Stimulated activated naive B cell treated with anti-CD40 and anti-IgM and Interleukin-4, amounts not matched to agents 10 μg/mL and 1 μg/mL and 100 μg/mL, for 72 hours (primary cell): Measurements from ENCODE around the gene CBX6.
A peak's percentile ranks its signal among the peaks of the same experiment; 100 is the strongest.
"Not testable (repeated sequence)": the region's sequence is repeated elsewhere in the genome, so short reads cannot be mapped to it uniquely, and the experiment has no call there.

ENCODE experiments used
- ATAC-seq, 2 donors: fragments of 150-1000 bp; cut with Tn5 transposase; replicated peaks; 2 replicates each; pipeline ENCODE4 v1.10.0; 2021; ENCODE audit warnings: moderate library complexity in 1 of 2
- DNase-seq: peaks from one replicate; pipeline ENCODE4 v3.0.0; 2021
- H3K27ac Mint-ChIP-seq: one replicate; pipeline ENCODE4 v1.8.0; 2022; ENCODE audit warnings: mild to moderate bottlenecking, mixed read lengths
- H3K27me3 Mint-ChIP-seq, 2 donors: one replicate each; pipeline ENCODE4 v1.8.0; 2022; ENCODE audit warnings: mixed read lengths in 2 of 2
- H3K36me3 Mint-ChIP-seq, 2 donors: one replicate each; pipeline ENCODE4 v1.8.0; 2022; ENCODE audit warnings: mixed read lengths in 2 of 2, mild to moderate bottlenecking in 1 of 2
- H3K4me1 Mint-ChIP-seq, 2 donors: one replicate each; pipeline ENCODE4 v1.8.0; 2022; ENCODE audit warnings: mixed read lengths in 2 of 2, mild to moderate bottlenecking in 1 of 2
- H3K4me3 Mint-ChIP-seq, 2 donors: one replicate each; pipeline ENCODE4 v1.8.0; 2022; ENCODE audit warnings: mild to moderate bottlenecking in 2 of 2, mixed read lengths in 2 of 2, moderate library complexity in 1 of 2
- H3K9me3 Mint-ChIP-seq, 2 donors: one replicate each; pipeline ENCODE4 v1.8.0; 2022; ENCODE audit warnings: mixed read lengths in 2 of 2, mild to moderate bottlenecking in 1 of 2

CBX6 gene

DNA sequence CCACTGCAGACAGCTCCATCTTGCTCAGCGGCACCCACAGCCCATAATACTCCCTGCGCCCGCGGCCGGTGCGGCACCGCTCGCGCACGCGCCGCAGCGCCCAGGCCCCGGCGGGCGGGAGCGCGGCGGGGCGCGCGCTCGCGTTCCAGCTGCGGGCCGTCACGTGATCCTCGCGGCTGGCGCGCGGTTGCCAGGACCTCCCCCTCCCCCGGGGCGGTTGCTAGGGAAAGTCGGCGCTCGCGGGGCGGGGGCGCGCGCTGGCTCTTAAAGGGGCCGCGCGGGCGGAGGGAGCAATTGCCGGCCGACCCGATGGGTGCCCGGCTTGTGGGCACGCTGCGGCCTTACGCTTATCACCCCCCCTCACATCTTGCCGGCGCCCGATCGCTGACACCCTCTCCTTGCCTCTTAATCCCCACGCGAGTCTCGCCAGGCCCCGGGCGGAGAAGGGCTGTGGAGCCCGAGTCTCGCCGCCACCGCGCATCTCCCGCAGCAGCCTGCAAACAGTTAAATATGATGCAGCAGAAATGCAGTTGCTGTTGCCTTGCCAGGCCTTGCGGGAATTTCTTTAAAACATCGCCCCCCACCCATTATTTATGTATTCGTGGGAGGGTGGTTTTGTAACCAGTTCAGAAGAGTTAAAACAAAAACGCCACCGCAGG lies at the start of gene CBX6:
TSS of gene CBX6 (minus strand) at position 45 of the 659 bp plus-strand sequence. CDS start at position 19, 26 bp downstream.
- H3K4me1 Mint-ChIP-seq, result peaks cover 46 to 62% of the 10 kb centered on the region in 2 donors
- H3K36me3 Mint-ChIP-seq, result peaks cover 20 to 34% of the 10 kb centered on the region in 2 donors
- DNase-seq, result peak; percentile 92

GRCh38 chr22:38921806-38922205 lies 49.8 kb upstream of the CBX6 start:
- no peak overlapping the region for H3K27ac Mint-ChIP-seq
- no peak overlapping the region for H3K4me3 Mint-ChIP-seq
- H3K36me3 Mint-ChIP-seq, result no peaks in the 10 kb centered on the region
- no peaks in the 10 kb centered on the region for H3K9me3 Mint-ChIP-seq
- DNase-seq (no peak), ATAC-seq (no peak)
- H3K27me3 Mint-ChIP-seq, result peaks cover 30 to 35% of the 10 kb centered on the region in 2 donors
- H3K4me1 Mint-ChIP-seq, result peaks cover 0 to 2% of the 10 kb centered on the region in 2 donors

More for the DNA sequence above, at the start of gene CBX6:
- peak; percentile 70 to 80 for ATAC-seq
- H3K27ac Mint-ChIP-seq, result peak within 1 kb of the TSS; percentile 96
- peak within 1 kb of the TSS; percentile 89 to 98 for H3K4me3 Mint-ChIP-seq
- H3K27me3 Mint-ChIP-seq, result peaks cover 10% of the 10 kb centered on the region in 2 donors
- H3K9me3 Mint-ChIP-seq, result no peaks in the 10 kb centered on the region

DNA sequence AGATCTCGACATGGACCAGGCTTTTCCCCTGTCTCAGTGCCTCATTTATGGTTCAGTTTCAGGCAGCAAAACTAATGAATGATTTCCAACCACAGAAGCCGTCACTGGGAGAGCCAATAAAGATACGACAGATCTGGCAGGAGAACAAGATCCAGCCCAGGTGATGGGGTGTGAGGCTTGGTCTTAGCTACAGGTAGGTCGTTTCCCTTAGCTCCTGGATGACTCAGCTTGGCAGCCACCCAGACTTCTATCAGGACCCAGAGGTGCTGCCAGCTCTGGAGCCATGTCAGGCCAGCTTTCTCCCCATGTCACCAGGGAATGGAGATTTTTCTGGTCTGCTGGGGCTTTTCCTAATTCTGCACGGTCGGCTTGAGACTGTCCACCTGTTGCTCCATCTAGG lies 49.1 kb upstream of the CBX6 start:
- no peaks in the 10 kb centered on the region for H3K36me3 Mint-ChIP-seq
- no peaks in the 10 kb centered on the region for H3K4me1 Mint-ChIP-seq
- peaks cover 33 to 42% of the 10 kb centered on the region in 2 donors for H3K27me3 Mint-ChIP-seq
- no peak overlapping the region for H3K4me3 Mint-ChIP-seq
- no peak overlapping the region for H3K27ac Mint-ChIP-seq
- ATAC-seq (no peak), DNase-seq (no peak)
- no peaks in the 10 kb centered on the region for H3K9me3 Mint-ChIP-seq

DNA sequence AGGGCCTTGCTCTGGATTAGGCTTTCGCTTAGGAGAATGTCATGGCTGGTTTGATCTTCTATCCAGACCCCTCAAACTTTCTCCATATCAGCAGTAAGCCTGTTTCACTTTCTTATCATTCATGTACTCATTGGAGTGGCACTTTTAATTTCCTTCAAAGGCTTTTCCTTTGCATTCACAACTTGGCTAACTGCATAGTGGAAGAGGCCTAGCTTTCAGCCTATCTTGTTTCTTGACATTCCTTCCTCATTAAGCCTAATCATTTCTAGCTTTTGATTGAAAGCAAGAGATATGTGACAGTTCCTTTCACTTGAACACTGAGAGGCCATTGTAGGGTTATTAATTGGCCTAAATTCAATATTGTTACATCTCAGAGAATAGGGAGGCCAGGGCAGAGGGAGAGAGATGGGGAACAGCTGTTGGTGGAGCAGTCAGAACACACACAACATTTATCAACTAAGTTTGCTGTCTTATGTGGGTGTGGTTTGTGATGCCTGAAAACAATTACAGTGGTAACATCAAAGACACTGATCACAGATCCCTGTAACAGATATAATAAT lies 47.7 kb upstream of the CBX6 start:
- Mint-ChIP-seq H3K36me3 (no peaks in the 10 kb centered on the region), H3K27ac (no peak overlapping the region), H3K27me3 (peaks cover 30 to 46% of the 10 kb centered on the region in 2 donors), H3K9me3 (no peaks in the 10 kb centered on the region), H3K4me1 (no peaks in the 10 kb centered on the region), H3K4me3 (no peak overlapping the region)
- ATAC-seq, result no peak
- DNase-seq, result no peak

DNA sequence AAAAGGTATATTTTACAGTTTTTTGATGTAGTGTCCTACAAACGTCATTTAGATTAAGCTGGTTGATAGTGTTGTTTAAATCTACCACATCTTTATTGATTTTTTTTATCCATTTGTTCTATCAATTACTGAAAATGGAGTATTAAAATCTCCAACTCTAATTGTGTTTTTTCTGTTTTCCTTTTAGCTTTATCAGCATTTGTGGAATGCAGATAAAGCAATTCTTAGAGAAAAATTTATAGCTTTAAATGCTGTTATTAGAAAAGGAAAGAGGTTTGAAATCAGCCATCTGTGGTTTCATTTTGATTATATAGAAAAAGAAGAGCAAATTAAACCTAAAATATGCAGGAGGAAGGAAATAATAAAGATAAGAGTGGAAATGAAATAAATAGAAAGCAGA lies 39.4 kb upstream of the CBX6 start:
- H3K27me3 Mint-ChIP-seq, result peaks cover 24 to 44% of the 10 kb centered on the region in 2 donors

GRCh38 chr22:38907767-38908166 lies 35.8 kb upstream of the CBX6 start:
- H3K9me3 Mint-ChIP-seq, result peaks cover 3 to 4% of the 10 kb centered on the region in 2 donors
- no peak overlapping the region for H3K4me3 Mint-ChIP-seq
- H3K4me1 Mint-ChIP-seq, result peaks cover 7 to 14% of the 10 kb centered on the region in 2 donors
- H3K27ac Mint-ChIP-seq, result no peak overlapping the region
- ATAC-seq (peak; percentile 39 to 46), DNase-seq (no peak)
- peaks cover 20 to 22% of the 10 kb centered on the region in 2 donors for H3K27me3 Mint-ChIP-seq
- H3K36me3 Mint-ChIP-seq, result peaks cover 2 to 4% of the 10 kb centered on the region in 2 donors

More for the DNA sequence above, 39.4 kb upstream of the CBX6 start:
- Mint-ChIP-seq H3K4me3 (no peak overlapping the region), H3K36me3 (no peaks in the 10 kb centered on the region), H3K4me1 (peaks cover 7 to 14% of the 10 kb centered on the region in 2 donors), H3K27ac (no peak overlapping the region), H3K9me3 (peaks cover 0 to 3% of the 10 kb centered on the region in 2 donors)
- no peak for ATAC-seq
- no peak for DNase-seq

DNA sequence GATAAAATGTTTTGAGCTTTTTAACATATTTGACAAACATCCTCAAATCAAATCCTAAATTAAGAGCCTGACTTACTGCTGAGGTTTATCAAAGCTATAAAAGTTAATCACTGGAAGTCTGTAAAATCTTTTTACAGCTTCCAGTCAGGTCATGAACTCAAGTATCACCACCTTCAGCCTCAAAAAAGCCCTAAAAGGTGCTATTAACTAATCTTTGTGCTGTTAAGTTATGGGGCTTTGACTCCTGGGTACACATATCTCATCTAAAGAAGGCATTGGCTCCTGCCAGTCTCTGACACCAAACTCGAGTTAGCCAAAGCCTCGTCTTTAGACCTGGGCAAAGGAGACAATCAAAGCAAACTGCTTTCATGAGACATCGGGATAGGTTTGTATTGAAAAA lies 34.0 kb upstream of the CBX6 start:
- Mint-ChIP-seq H3K36me3 (peaks cover 2 to 4% of the 10 kb centered on the region in 2 donors), H3K4me3 (no peak overlapping the region), H3K9me3 (peaks cover 3 to 4% of the 10 kb centered on the region in 2 donors), H3K4me1 (peaks cover 15 to 27% of the 10 kb centered on the region in 2 donors), H3K27me3 (peaks cover 13 to 22% of the 10 kb centered on the region in 2 donors), H3K27ac (no peak overlapping the region)
- DNase-seq, result no peak
- ATAC-seq, result no peak

- not testable (repeated sequence) for ATAC-seq, H3K9me3 Mint-ChIP-seq, H3K27me3 Mint-ChIP-seq, H3K36me3 Mint-ChIP-seq, DNase-seq, H3K27ac Mint-ChIP-seq, H3K4me3 Mint-ChIP-seq
- peaks cover 20 to 34% of the 10 kb centered on the region in 2 donors for H3K4me1 Mint-ChIP-seq
Observed at GRCh38 chr22:38904052-38904617, 32.1 kb upstream of the CBX6 start.

GRCh38 chr22:38901111-38901641 lies 29.2 kb upstream of the CBX6 start:
- H3K27ac Mint-ChIP-seq, result no peak overlapping the region
- H3K4me1 Mint-ChIP-seq, result peaks cover 13 to 28% of the 10 kb centered on the region in 2 donors
- H3K9me3 Mint-ChIP-seq, result peaks cover 3 to 4% of the 10 kb centered on the region in 2 donors
- no peaks in the 10 kb centered on the region for H3K27me3 Mint-ChIP-seq
- H3K36me3 Mint-ChIP-seq, result peaks cover 2 to 4% of the 10 kb centered on the region in 2 donors
- peak overlapping the region; percentile 21 to 51 for H3K4me3 Mint-ChIP-seq
- ATAC-seq, result peak; percentile 65 to 72
- no peak for DNase-seq

- H3K27ac Mint-ChIP-seq, result no peak overlapping the region
- no peaks in the 10 kb centered on the region for H3K27me3 Mint-ChIP-seq
- H3K9me3 Mint-ChIP-seq, result peaks cover 3 to 4% of the 10 kb centered on the region in 2 donors
- ATAC-seq, result peak; percentile 50 to 59
- H3K36me3 Mint-ChIP-seq, result peaks cover 2 to 4% of the 10 kb centered on the region in 2 donors
- H3K4me3 Mint-ChIP-seq, result peak overlapping the region; percentile 21 to 51
- peaks cover 13 to 28% of the 10 kb centered on the region in 2 donors for H3K4me1 Mint-ChIP-seq
- DNase-seq, result no peak
Observed at GRCh38 chr22:38900677-38901076, 28.7 kb upstream of the CBX6 start.

- no peaks in the 10 kb centered on the region for H3K36me3 Mint-ChIP-seq
- DNase-seq (no peak), ATAC-seq (no peak)
- no peak overlapping the region for H3K27ac Mint-ChIP-seq
- H3K9me3 Mint-ChIP-seq, result no peaks in the 10 kb centered on the region
- peaks cover 19 to 33% of the 10 kb centered on the region in 2 donors for H3K27me3 Mint-ChIP-seq
- H3K4me1 Mint-ChIP-seq, result peaks cover 3 to 7% of the 10 kb centered on the region in 2 donors
- no peak overlapping the region for H3K4me3 Mint-ChIP-seq
Observed at GRCh38 chr22:38891256-38891655, 19.2 kb upstream of the CBX6 start.

DNA sequence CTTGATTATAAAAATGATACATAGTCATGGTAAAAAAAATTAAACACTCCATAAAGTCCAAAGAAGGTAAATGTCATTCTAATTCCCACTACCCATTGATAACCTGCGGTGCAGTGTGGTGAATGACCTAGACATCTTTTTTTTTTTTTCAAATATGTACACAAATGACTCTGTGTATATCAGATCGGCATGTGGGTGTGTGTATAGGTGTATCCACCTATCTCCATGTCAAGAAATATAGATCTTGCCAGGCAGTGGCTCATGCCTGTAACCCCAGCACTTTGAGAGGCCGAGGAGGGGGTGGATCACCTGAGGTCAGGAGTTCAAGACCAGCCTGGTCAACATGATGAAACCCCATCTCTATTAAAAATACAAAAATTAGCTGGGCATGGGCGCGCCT lies 18.4 kb upstream of the CBX6 start:
- H3K27me3 Mint-ChIP-seq, result peaks cover 16 to 30% of the 10 kb centered on the region in 2 donors

GRCh38 chr22:38886333-38886732 lies 14.3 kb upstream of the CBX6 start:
- peak overlapping the region in 1 of 2 donors; percentile 15 for H3K4me3 Mint-ChIP-seq
- H3K27ac Mint-ChIP-seq, result peak overlapping the region; percentile 82
- H3K4me1 Mint-ChIP-seq, result peaks cover 21 to 22% of the 10 kb centered on the region in 2 donors
- no peaks in the 10 kb centered on the region for H3K36me3 Mint-ChIP-seq
- no peak for DNase-seq
- peak; percentile 83 to 92 for ATAC-seq
- no peaks in the 10 kb centered on the region for H3K9me3 Mint-ChIP-seq
- peaks cover 14 to 15% of the 10 kb centered on the region in 2 donors for H3K27me3 Mint-ChIP-seq

More for the DNA sequence above, 18.4 kb upstream of the CBX6 start:
- Mint-ChIP-seq H3K4me1 (peaks cover 3 to 8% of the 10 kb centered on the region in 2 donors), H3K4me3 (no peak overlapping the region), H3K27ac (no peak overlapping the region), H3K36me3 (no peaks in the 10 kb centered on the region), H3K9me3 (no peaks in the 10 kb centered on the region)
- no peak for DNase-seq
- no peak for ATAC-seq

- peaks cover 17 to 21% of the 10 kb centered on the region in 2 donors for H3K27me3 Mint-ChIP-seq
- no peaks in the 10 kb centered on the region for H3K36me3 Mint-ChIP-seq
- H3K27ac Mint-ChIP-seq, result peak overlapping the region; percentile 22
- ATAC-seq (no peak), DNase-seq (no peak)
- H3K4me3 Mint-ChIP-seq, result no peak overlapping the region
- no peaks in the 10 kb centered on the region for H3K9me3 Mint-ChIP-seq
- H3K4me1 Mint-ChIP-seq, result peaks cover 22 to 24% of the 10 kb centered on the region in 2 donors
Observed at GRCh38 chr22:38882972-38883622, 11.1 kb upstream of the CBX6 start.
